GM19372 (cell line): ENCODE measurements around the gene PTPRN2.

ENCODE experiments used
- ATAC-seq: cut with Tn5 transposase; IDR thresholded peaks from one replicate; pipeline ENCODE4 v1.9.1; 2021; ENCODE audit warnings: mild to moderate bottlenecking, low read depth, moderate library complexity; ENCODE audit not compliant: unreplicated experiment

The PTPRN2 gene

GRCh38 chr7:157813741-157814661 lies 773.6 kb downstream of the PTPRN2 start:
- no peak for ATAC-seq

- no peak for ATAC-seq
Observed at GRCh38 chr7:157813053-157813452, 774.6 kb downstream of the PTPRN2 start.

- no peak for ATAC-seq
Observed at GRCh38 chr7:157811946-157812345, 775.7 kb downstream of the PTPRN2 start.

- ATAC-seq, result no peak
Observed at GRCh38 chr7:157809863-157810851, 777.5 kb downstream of the PTPRN2 start.

- no peak for ATAC-seq
Observed at GRCh38 chr7:157809154-157809862, 778.3 kb downstream of the PTPRN2 start.

- ATAC-seq, result no peak
Observed at GRCh38 chr7:157808042-157808441, 779.6 kb downstream of the PTPRN2 start.

- ATAC-seq, result no peak
Observed at GRCh38 chr7:157807510-157807909, 780.1 kb downstream of the PTPRN2 start.

- no peak for ATAC-seq
Observed at GRCh38 chr7:157806711-157807110, 780.9 kb downstream of the PTPRN2 start.

- no peak for ATAC-seq
Observed at GRCh38 chr7:157805713-157806112, 781.9 kb downstream of the PTPRN2 start.

GRCh38 chr7:157803906-157804305 lies 783.7 kb downstream of the PTPRN2 start:
- ATAC-seq, result no peak

- ATAC-seq, result no peak
Observed at GRCh38 chr7:157801971-157802675, 785.5 kb downstream of the PTPRN2 start.

GRCh38 chr7:157801113-157801512 lies 786.5 kb downstream of the PTPRN2 start:
- no peak for ATAC-seq

- ATAC-seq, result no peak
Observed at GRCh38 chr7:157800281-157800680, 787.3 kb downstream of the PTPRN2 start.

- ATAC-seq, result no peak
Observed at GRCh38 chr7:157799076-157799685, 788.4 kb downstream of the PTPRN2 start.

- no peak for ATAC-seq
Observed at GRCh38 chr7:157797361-157797760, 790.3 kb downstream of the PTPRN2 start.

- no peak for ATAC-seq
Observed at GRCh38 chr7:157796846-157797245, 790.8 kb downstream of the PTPRN2 start.

- no peak for ATAC-seq
Observed at GRCh38 chr7:157795643-157796042, 792.0 kb downstream of the PTPRN2 start.

- ATAC-seq, result no peak
Observed at GRCh38 chr7:157795199-157795598, 792.4 kb downstream of the PTPRN2 start.

- ATAC-seq, result no peak
Observed at GRCh38 chr7:157794746-157795065, 792.9 kb downstream of the PTPRN2 start.
